Liver (tissue), 3 donors: ENCODE measurements around the gene FBXL13.

ENCODE experiments used
- ATF3 ChIP-seq: IDR thresholded peaks from 2 replicates; pipeline ENCODE4 v1.6.1; 2016; ENCODE audit warnings: antibody characterized with exemption
- CTCF ChIP-seq: fragments of 150-350 bp; IDR thresholded peaks from 2 replicates; pipeline ENCODE4 v1.5.1; 2017; ENCODE audit warnings: improper control_type of control experiment, low read depth, low read length; ENCODE audit not compliant: missing input control
- FOXA1 ChIP-seq: IDR thresholded peaks from 2 replicates; pipeline ENCODE4 v1.6.1; 2016; ENCODE audit warnings: antibody characterized with exemption
- GABPA ChIP-seq, 2 donors: IDR thresholded peaks in 1 of 2; conservative IDR thresholded peaks in 1 of 2; 2 replicates each; pipeline ENCODE4 v1.6.1; 2016; ENCODE audit warnings: antibody characterized with exemption in 2 of 2, mild to moderate bottlenecking in 1 of 2, moderate library complexity in 1 of 2
- HNF4A ChIP-seq, 2 donors: conservative IDR thresholded peaks; 2 replicates each; pipeline ENCODE4 v1.6.1; 2016; ENCODE audit warnings: antibody characterized with exemption in 2 of 2, mild to moderate bottlenecking in 2 of 2
- MAX ChIP-seq: IDR thresholded peaks from 2 replicates; pipeline ENCODE4 v1.6.1; 2016; ENCODE audit warnings: antibody characterized with exemption
- RAD21 ChIP-seq, 2 donors: IDR thresholded peaks; 2 replicates each; pipeline ENCODE4 v1.6.1; 2016; ENCODE audit warnings: antibody characterized with exemption in 2 of 2, mild to moderate bottlenecking in 2 of 2
- REST ChIP-seq: IDR thresholded peaks from 2 replicates; pipeline ENCODE4 v1.6.1; 2016; ENCODE audit warnings: antibody characterized with exemption, mild to moderate bottlenecking
- SP1 ChIP-seq: IDR thresholded peaks from 2 replicates; pipeline ENCODE4 v1.6.1; 2018; ENCODE audit warnings: antibody characterized with exemption, mild to moderate bottlenecking
- TAF1 ChIP-seq: conservative IDR thresholded peaks from 2 replicates; pipeline ENCODE4 v1.6.1; 2016; ENCODE audit warnings: antibody characterized with exemption, mild to moderate bottlenecking
- YY1 ChIP-seq: IDR thresholded peaks from 2 replicates; pipeline ENCODE4 v1.6.1; 2016; ENCODE audit warnings: antibody characterized with exemption, mild to moderate bottlenecking
- ZBTB33 ChIP-seq: IDR thresholded peaks from 2 replicates; pipeline ENCODE4 v1.6.1; 2016; ENCODE audit warnings: antibody characterized with exemption
- donor health status: healthy.
- donor health status: healthy.

GRCh38 chr7:102810916-102811315 is 263.7 kb downstream of the FBXL13 start:
- no peak for TF ChIP-seq MAX
- TF ChIP-seq REST: no peak
- TF ChIP-seq CTCF: no peak
- TF ChIP-seq ATF3: no peak
- TF ChIP-seq YY1: no peak
- TF ChIP-seq RAD21 (IDR thresholded peaks at IDR 0.05): no peak
- no peak for TF ChIP-seq TAF1
- TF ChIP-seq FOXA1: no peak
- no peak for TF ChIP-seq ZBTB33
- no peak for TF ChIP-seq HNF4A (conservative IDR thresholded peaks at IDR 0.05)
- TF ChIP-seq GABPA (IDR thresholded peaks at IDR 0.05 in 1 of 2, conservative IDR thresholded peaks at IDR 0.05 in 1 of 2): no peak
- no peak for TF ChIP-seq SP1
